ENCODE results near the gene DPRX. TPM values are rescaled to one million over a fixed set of nuclear protein-coding genes. Genes with fewer than 3 reads are reported as not detected.

DPRX gene
- polyA plus RNA-seq, 1 donor from 2014 or later, result not detected

Small RNAs within 50 kb of the gene (small RNA-seq; reads per million reads assigned to genes)
- 0 to 0.72 (median 0.48) reads per million in 3 experiments for gene MIR1323
- gene MIR498, result 0 to 0.16 (median 0) reads per million in 3 experiments
- gene MIR512-1, result 0 reads per million in 3 experiments
- 0 reads per million in 3 experiments for gene MIR512-2
- 0 reads per million in 3 experiments for gene MIR515-1
- gene MIR515-2, result 0 reads per million in 3 experiments
- 0 to 0.10 (median 0) reads per million in 3 experiments for gene MIR519C
- 0 reads per million in 3 experiments for gene MIR519E
- gene MIR520E, result 0 reads per million in 3 experiments
- 0 to 0.72 (median 0.03) reads per million in 3 experiments for gene RNU6-698P

Other genes with a start within 250 kb of the DPRX start
- 7.5 and 8.7 TPM in 2 replicates for gene ZNF765, start 236.8 kb upstream of the DPRX start, polyA plus RNA-seq
- gene ZNF761, start 200.0 kb upstream of the DPRX start, polyA plus RNA-seq, result 11.4 and 16.8 TPM in 2 replicates
- gene ZNF813, start 164.3 kb upstream of the DPRX start, polyA plus RNA-seq, result 1.9 and 2.6 TPM in 2 replicates
- gene ZNF331, start 93.9 kb upstream of the DPRX start, polyA plus RNA-seq, result 10.7 and 13.3 TPM in 2 replicates
- not detected in 2 replicates for gene NLRP12, start 192.3 kb downstream of the DPRX start, polyA plus RNA-seq
- gene MYADM, start 235.9 kb downstream of the DPRX start, polyA plus RNA-seq, result 2.5 and 4.5 TPM in 2 replicates